IMR-90 (cell line): ENCODE results near the gene TRIM66. TPM values are rescaled to one million over a fixed set of nuclear protein-coding genes. Genes with fewer than 3 reads are reported as not detected.

Experiments used
- ATAC-seq: fragments of 200-7000 bp; cut with Tn5 transposase; 2 replicates; pipeline ENCODE4 v1.9.1; 2020; ENCODE audit warnings: low read depth, mild to moderate bottlenecking, moderate library complexity
- BruUV-seq: library from RNA; stranded (reverse); fragments of 400-500 nt; replicated peaks from 2 replicates; lab custom pipeline; 2021; lab: Mats Ljungman, UMichigan
- CTCF ChIA-PET: fragments of 300-600 bp; formaldehyde crosslinking; extraction: SDS; loops from one replicate; lab custom pipeline; 2021; ENCODE audit warnings: antibody characterized with exemption; lab: Yijun Ruan, JAX
- POLR2A ChIA-PET: fragments of 300-600 bp; sonication (Branson Sonifier 250); formaldehyde crosslinking; loops from one replicate; lab custom pipeline; 2022; ENCODE audit warnings: antibody characterized with exemption; ENCODE audit not compliant: unreplicated experiment; lab: Charles Lee
- DNase-seq: peaks from one replicate; pipeline ENCODE4 v3.0.0; 2013
- H2AFZ ChIP-seq: replicated peaks from 2 replicates; pipeline ENCODE3; 2013; ENCODE audit warnings: low read length, mild to moderate bottlenecking; ENCODE audit not compliant: poor library complexity
- H2AK5ac ChIP-seq: 2 replicates; pipeline ENCODE4 v1.6.1; 2013; ENCODE audit warnings: low read depth, low read length, inconsistent platforms
- H2AK9ac ChIP-seq: replicated peaks from 2 replicates; pipeline ENCODE3; 2013; ENCODE audit warnings: mild to moderate bottlenecking, low read depth, low read length, moderate library complexity; ENCODE audit not compliant: poor library complexity
- H2BK120ac ChIP-seq: 2 replicates; pipeline ENCODE4 v1.6.1; 2013; ENCODE audit warnings: low read depth, low read length, inconsistent platforms
- H2BK15ac ChIP-seq: 3 replicates; pipeline ENCODE4 v1.6.1; 2013; ENCODE audit warnings: low read depth, low read length, inconsistent platforms
- H2BK20ac ChIP-seq: 2 replicates; pipeline ENCODE4 v1.6.1; 2013; ENCODE audit warnings: low read depth, mild to moderate bottlenecking, inconsistent platforms, low read length, moderate library complexity
- H2BK5ac ChIP-seq: 2 replicates; pipeline ENCODE4 v1.6.1; 2013; ENCODE audit warnings: mild to moderate bottlenecking, low read depth, low read length, inconsistent platforms; ENCODE audit not compliant: poor library complexity, severe bottlenecking
- H3K14ac ChIP-seq: replicated peaks from 2 replicates; pipeline ENCODE4 v1.6.1; 2013; ENCODE audit warnings: low read depth, low read length, inconsistent platforms
- H3K18ac ChIP-seq: 2 replicates; pipeline ENCODE4 v1.6.1; 2013; ENCODE audit warnings: low read depth, low read length, control low read depth
- H3K23ac ChIP-seq: 2 replicates; pipeline ENCODE4 v1.6.1; 2013; ENCODE audit warnings: low read depth, low read length, inconsistent platforms
- H3K27ac ChIP-seq: 2 replicates; pipeline ENCODE4 v1.5.1; 2013; ENCODE audit warnings: mild to moderate bottlenecking, control low read depth, low read length; ENCODE audit not compliant: insufficient read depth
- H3K27me3 ChIP-seq: 2 replicates; pipeline ENCODE4 v1.6.1; 2013; ENCODE audit warnings: low read length; ENCODE audit not compliant: control insufficient read depth, insufficient read depth
- H3K36me3 ChIP-seq: 2 replicates; pipeline ENCODE4 v1.6.1; 2013; ENCODE audit warnings: low read length, mixed read lengths; ENCODE audit not compliant: control insufficient read depth, insufficient read depth
- H3K4ac ChIP-seq: 2 replicates; pipeline ENCODE4 v1.6.1; 2013; ENCODE audit warnings: low read depth, low read length, inconsistent platforms
- H3K4me1 ChIP-seq: 2 replicates; pipeline ENCODE4 v1.6.1; 2013; ENCODE audit warnings: low read length, mixed read lengths; ENCODE audit not compliant: control insufficient read depth, insufficient read depth
- H3K4me2 ChIP-seq: 2 replicates; pipeline ENCODE4 v1.6.1; 2013; ENCODE audit warnings: low read depth, mild to moderate bottlenecking, control low read depth, low read length, moderate library complexity
- H3K4me3 ChIP-seq: 2 replicates; pipeline ENCODE4 v1.5.1; 2013; ENCODE audit warnings: low read depth, mild to moderate bottlenecking, control low read depth, low read length, moderate library complexity; ENCODE audit not compliant: insufficient read depth
- H3K56ac ChIP-seq: 2 replicates; pipeline ENCODE4 v1.6.1; 2013; ENCODE audit warnings: low read length, inconsistent platforms; ENCODE audit not compliant: insufficient read depth; ENCODE audit errors: extremely low read depth
- H3K79me1 ChIP-seq, 2 experiments: 2 replicates each; pipeline ENCODE4 v1.6.1; 2013; ENCODE audit warnings: low read length in 2 of 2, inconsistent platforms in 1 of 2, low read depth in 1 of 2
- H3K9ac ChIP-seq: 2 replicates; pipeline ENCODE4 v1.6.1; 2013; ENCODE audit warnings: low read depth, low read length, control low read depth
- H3K9me1 ChIP-seq: 2 replicates; pipeline ENCODE4 v1.6.1; 2013; ENCODE audit warnings: low read length, inconsistent platforms; ENCODE audit not compliant: insufficient read depth
- H3K9me3 ChIP-seq: 2 replicates; pipeline ENCODE4 v1.6.1; 2013; ENCODE audit warnings: low read length; ENCODE audit not compliant: control insufficient read depth, insufficient read depth
- H4K20me1 ChIP-seq: 2 replicates; pipeline ENCODE4 v1.6.1; 2013; ENCODE audit warnings: low read length, inconsistent platforms; ENCODE audit not compliant: insufficient read depth
- H4K5ac ChIP-seq: 2 replicates; pipeline ENCODE4 v1.6.1; 2013; ENCODE audit warnings: mild to moderate bottlenecking, low read depth, low read length, control low read depth
- H4K8ac ChIP-seq, 2 experiments: 2 replicates each; pipeline ENCODE4 v1.6.1; 2013; ENCODE audit warnings: low read depth in 2 of 2, low read length in 2 of 2, control low read depth in 1 of 2, inconsistent platforms in 1 of 2
- H4K91ac ChIP-seq: 2 replicates; pipeline ENCODE4 v1.6.1; 2013; ENCODE audit warnings: low read depth, low read length, inconsistent platforms; ENCODE audit not compliant: insufficient read depth
- BHLHE40 ChIP-seq: fragments of 150-350 bp; IDR thresholded peaks from 2 replicates; pipeline ENCODE4 v1.6.1; 2016; ENCODE audit warnings: mild to moderate bottlenecking, low read depth, low read length
- MAZ ChIP-seq: IDR thresholded peaks from 2 replicates; pipeline ENCODE4 v1.6.1; 2012; ENCODE audit warnings: low read depth, mild to moderate bottlenecking, low read length, improper control_type of control experiment, moderate library complexity, borderline replicate concordance
- NFE2L2 ChIP-seq: fragments of 150-350 bp; IDR thresholded peaks from 2 replicates; pipeline ENCODE4 v1.6.1; 2016; ENCODE audit warnings: low read depth, mild to moderate bottlenecking, low read length
- POLR2A ChIP-seq: IDR thresholded peaks from 2 replicates; pipeline ENCODE4 v1.6.1; 2012; ENCODE audit warnings: mild to moderate bottlenecking, low read depth, low read length
- RAD21 ChIP-seq: IDR thresholded peaks from 2 replicates; pipeline ENCODE4 v1.6.1; 2012; ENCODE audit warnings: low read length, improper control_type of control experiment
- WGBS, 2 experiments: methylation state at CpG; one replicate each; pipeline versions ENCODE4 v1.1.5 to v1.1.7; 2013; ENCODE audit warnings: missing lambda C conversion rate in 2 of 2; ENCODE audit not compliant: insufficient read length in 1 of 2; ENCODE audit errors: extremely low coverage in 2 of 2; 5-methylcytosine and 5-hydroxymethylcytosine counted together
- dilution Hi-C: fragments of 300-500 bp; cut with HindIII; formaldehyde crosslinking; loops from one replicate; pipeline ENCODE4 v1.14.3; 2018; ENCODE audit warnings: low sequenced_read_pairs; ENCODE audit not compliant: unreplicated experiment
- in situ Hi-C: fragments of 300-500 bp; cut with MboI; formaldehyde crosslinking; loops from 3 replicates; pipeline ENCODE4 v1.14.3; 2019; ENCODE audit warnings: low sequenced_read_pairs, inconsistent platforms, mixed read lengths
- intact Hi-C: fragments of 100-400 bp; cut with micrococcal nuclease; formaldehyde crosslinking; loops from 2 replicates; pipeline ENCODE4 v1.10.0; 2022
- polyA plus RNA-seq, 3 experiments: library from polyadenylated mRNA; depleted of rRNA; stranded (reverse); fragments of >200 nt; gene quantifications; 2 replicates each; pipeline ENCODE4 v1.2.3, GENCODE V29; 2012; ENCODE audit warnings: low replicate concordance in 1 of 3
- total RNA-seq: library from RNA; depleted of rRNA; stranded (reverse); fragments of >200 nt; gene quantifications from 2 replicates; pipeline ENCODE4 v1.2.3, GENCODE V29; 2012
- TF ChIP-seq, protein P1 (sequence below): fragments of 150-350 bp; IDR thresholded peaks from 2 replicates; pipeline ENCODE4 v1.6.1; 2016; ENCODE audit warnings: low read depth, mild to moderate bottlenecking, low read length, moderate library complexity, borderline replicate concordance

Gene TRIM66
- total and polyA plus RNA-seq, 2 of the 4 experiments (the other 2 are of a cell fraction): 4.4 to 5.0 TPM

DNA sequence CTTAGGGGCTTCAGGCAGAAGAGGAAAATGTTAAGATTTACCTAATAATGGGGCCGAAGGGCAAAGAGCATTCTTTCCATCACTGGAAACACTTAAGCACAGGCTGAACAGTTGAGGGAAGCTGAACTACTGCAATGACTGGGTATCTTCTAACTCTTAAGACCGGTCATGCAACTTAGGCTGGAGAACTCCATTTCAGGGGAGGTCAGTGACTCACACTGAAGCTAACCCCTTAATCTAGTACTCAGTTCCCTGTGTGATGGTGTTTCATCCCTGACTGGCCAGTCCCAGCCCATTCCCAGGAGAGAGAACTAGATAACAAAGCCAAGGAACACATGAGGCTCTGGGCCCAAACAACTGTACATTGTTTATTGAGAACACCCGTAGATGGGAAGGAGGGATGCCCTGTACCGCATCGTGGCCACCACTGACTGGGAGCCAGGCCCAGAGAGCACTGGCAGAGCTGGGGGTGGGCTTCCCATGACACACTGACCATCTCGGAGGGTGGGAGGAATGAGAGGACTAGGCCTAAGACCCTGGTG is 10.6 kb upstream of the TRIM66 start:
- Histone ChIP-seq H3K36me3 (peaks cover 60% of the 10 kb centered on the region), H3K4me1 (peaks cover under 1% of the 10 kb centered on the region; the same call in 1 of the 2 replicates), H2AFZ (no peak overlapping the region), H4K20me1 (peaks cover 7% of the 10 kb centered on the region; the same call in 1 of the 2 replicates), H3K18ac (no peak overlapping the region), H2AK5ac (no peak overlapping the region), H4K8ac (no peak overlapping the region), H2AK9ac (no peak overlapping the region), H3K4ac (no peak overlapping the region), H3K4me2 (no peak overlapping the region), H3K23ac (no peak overlapping the region), H3K79me1 (peaks cover 18 to 59% of the 10 kb centered on the region in 2 experiments), H3K56ac (no peak overlapping the region), H3K27ac (no peak overlapping the region; the same call in 1 of the 2 replicates), H2BK120ac (no peak overlapping the region), H4K91ac (no peak overlapping the region), H3K9me3 (no peaks in the 10 kb centered on the region), H3K27me3 (no peaks in the 10 kb centered on the region), H2BK20ac (no peak overlapping the region), H3K4me3 (no peak overlapping the region), H2BK15ac (no peak overlapping the region), H2BK5ac (no peak overlapping the region), H3K9ac (no peak overlapping the region), H3K14ac (no peak overlapping the region), H3K9me1 (peaks cover 3% of the 10 kb centered on the region), H4K5ac (no peak overlapping the region)
- BruUV-seq: no TSS peak
- TF ChIP-seq RAD21 (no peak), MAZ (no peak), BHLHE40 (no peak), NFE2L2 (no peak), POLR2A (no peak)
- TF ChIP-seq, protein P1, sequence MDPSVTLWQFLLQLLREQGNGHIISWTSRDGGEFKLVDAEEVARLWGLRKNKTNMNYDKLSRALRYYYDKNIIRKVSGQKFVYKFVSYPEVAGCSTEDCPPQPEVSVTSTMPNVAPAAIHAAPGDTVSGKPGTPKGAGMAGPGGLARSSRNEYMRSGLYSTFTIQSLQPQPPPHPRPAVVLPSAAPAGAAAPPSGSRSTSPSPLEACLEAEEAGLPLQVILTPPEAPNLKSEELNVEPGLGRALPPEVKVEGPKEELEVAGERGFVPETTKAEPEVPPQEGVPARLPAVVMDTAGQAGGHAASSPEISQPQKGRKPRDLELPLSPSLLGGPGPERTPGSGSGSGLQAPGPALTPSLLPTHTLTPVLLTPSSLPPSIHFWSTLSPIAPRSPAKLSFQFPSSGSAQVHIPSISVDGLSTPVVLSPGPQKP: no peak
- dilution Hi-C loops (no loop called here), in situ Hi-C loops (loop anchor here (25.0 kb wide), 1 partner anchor 444 kb away; no protein-coding TSS in a partner anchor), intact Hi-C loops (loop anchor here (10.0 kb wide), 1 partner anchor 442 kb away; no protein-coding TSS in a partner anchor)
- ChIA-PET POLR2A (no interaction called here), CTCF (no interaction called here)
- no peak for ATAC-seq
- WGBS, 2 experiments: 100% methylated on average over 2 of the region's 6 CpGs; no CpG with 5 or more reads in 1 of the 2 experiments
- DNase-seq: peak; percentile 57
